Measurements from ENCODE around the gene APBB1IP.
A peak's percentile ranks its signal among the peaks of the same experiment; 100 is the strongest.

Gene APBB1IP

GRCh38 chr10:26528715-26529393 is 90.7 kb downstream of the APBB1IP start:
- Histone ChIP-seq H2BK5ac (ENCODE audit: low read depth, low read length, poor library complexity) (no peak overlapping the region), H3K23ac (ENCODE audit: low read length) (no peak overlapping the region), H3K4me1 (ENCODE audit: control insufficient read depth in 1 of 2, insufficient read depth in 2 of 2, low read length in 2 of 2) (peaks cover 6 to 9% of the 10 kb centered on the region in 2 experiments), H3K4me2 (ENCODE audit: low read length) (no peak overlapping the region), H4K8ac (ENCODE audit: low read depth, low read length) (no peak overlapping the region), H3K9me3 (ENCODE audit: insufficient read depth, low read depth, low read length) (no peaks in the 10 kb centered on the region), H3K4me3 (ENCODE audit: low read depth, low read length) (no peak overlapping the region), H3K14ac (ENCODE audit: low read length) (no peak overlapping the region), H3K27ac (ENCODE audit: low read depth, low read length) (no peak overlapping the region), H4K12ac (ENCODE audit: low read depth, low read length) (no peak overlapping the region), H3K9ac (ENCODE audit: low read length) (no peak overlapping the region), H3K79me2 (ENCODE audit: control insufficient read depth, insufficient read depth, low read length, poor library complexity) (peaks cover 1% of the 10 kb centered on the region), H2AK5ac (ENCODE audit: low read length) (no peak overlapping the region), H3K27me3 (ENCODE audit: insufficient read depth, low read length) (no peaks in the 10 kb centered on the region), H2BK12ac (ENCODE audit: low read length) (no peak overlapping the region), H3K18ac (ENCODE audit: low read length) (no peak overlapping the region), H3K4ac (ENCODE audit: low read depth, low read length) (no peak overlapping the region), H3K79me1 (ENCODE audit: low read length) (peaks cover 8% of the 10 kb centered on the region), H2BK120ac (ENCODE audit: insufficient read depth, low read length, poor library complexity) (no peak overlapping the region), H3K36me3 (ENCODE audit: control insufficient read depth in 1 of 2, insufficient read depth in 2 of 2, low read length in 2 of 2) (no peaks in the 10 kb centered on the region), H2AFZ (ENCODE audit: insufficient read depth, low read length, poor library complexity) (no peak overlapping the region), H4K91ac (ENCODE audit: low read depth, low read length) (no peak overlapping the region)
- WGBS (ENCODE audit: extremely low coverage, insufficient coverage, insufficient read length) = no CpG with 5 or more reads among the region's 10 CpGs
- no peak for DNase-seq

- Histone ChIP-seq H3K9ac (ENCODE audit: low read length) (no peak overlapping the region), H4K12ac (ENCODE audit: low read depth, low read length) (no peak overlapping the region), H3K4me1 (ENCODE audit: control insufficient read depth in 1 of 2, insufficient read depth in 2 of 2, low read length in 2 of 2) (no peaks in the 10 kb centered on the region), H3K9me3 (ENCODE audit: insufficient read depth, low read depth, low read length) (no peaks in the 10 kb centered on the region), H3K18ac (ENCODE audit: low read length) (no peak overlapping the region), H3K4ac (ENCODE audit: low read depth, low read length) (no peak overlapping the region), H3K79me1 (ENCODE audit: low read length) (no peaks in the 10 kb centered on the region), H4K8ac (ENCODE audit: low read depth, low read length) (no peak overlapping the region), H3K27ac (ENCODE audit: low read depth, low read length) (no peak overlapping the region), H4K91ac (ENCODE audit: low read depth, low read length) (no peak overlapping the region), H3K4me2 (ENCODE audit: low read length) (no peak overlapping the region), H3K4me3 (ENCODE audit: low read depth, low read length) (no peak overlapping the region), H2BK12ac (ENCODE audit: low read length) (no peak overlapping the region), H2BK5ac (ENCODE audit: low read depth, low read length, poor library complexity) (no peak overlapping the region), H3K27me3 (ENCODE audit: insufficient read depth, low read length) (no peaks in the 10 kb centered on the region), H3K14ac (ENCODE audit: low read length) (no peak overlapping the region), H3K23ac (ENCODE audit: low read length) (no peak overlapping the region), H3K79me2 (ENCODE audit: control insufficient read depth, insufficient read depth, low read length, poor library complexity) (no peaks in the 10 kb centered on the region), H2AFZ (ENCODE audit: insufficient read depth, low read length, poor library complexity) (no peak overlapping the region), H2BK120ac (ENCODE audit: insufficient read depth, low read length, poor library complexity) (no peak overlapping the region), H3K36me3 (ENCODE audit: control insufficient read depth in 1 of 2, insufficient read depth in 2 of 2, low read length in 2 of 2) (peaks cover 0 to 2% of the 10 kb centered on the region in 2 experiments), H2AK5ac (ENCODE audit: low read length) (no peak overlapping the region)
- no peak for DNase-seq
- WGBS (ENCODE audit: extremely low coverage, insufficient coverage, insufficient read length) = no CpG with 5 or more reads among the region's 7 CpGs
Measured at GRCh38 chr10:26534384-26534783, 96.2 kb downstream of the APBB1IP start.

GRCh38 chr10:26540601-26541000 is 102.5 kb downstream of the APBB1IP start:
- no peaks in the 10 kb centered on the region for H3K27me3 ChIP-seq (ENCODE audit: insufficient read depth, low read length)

DNA sequence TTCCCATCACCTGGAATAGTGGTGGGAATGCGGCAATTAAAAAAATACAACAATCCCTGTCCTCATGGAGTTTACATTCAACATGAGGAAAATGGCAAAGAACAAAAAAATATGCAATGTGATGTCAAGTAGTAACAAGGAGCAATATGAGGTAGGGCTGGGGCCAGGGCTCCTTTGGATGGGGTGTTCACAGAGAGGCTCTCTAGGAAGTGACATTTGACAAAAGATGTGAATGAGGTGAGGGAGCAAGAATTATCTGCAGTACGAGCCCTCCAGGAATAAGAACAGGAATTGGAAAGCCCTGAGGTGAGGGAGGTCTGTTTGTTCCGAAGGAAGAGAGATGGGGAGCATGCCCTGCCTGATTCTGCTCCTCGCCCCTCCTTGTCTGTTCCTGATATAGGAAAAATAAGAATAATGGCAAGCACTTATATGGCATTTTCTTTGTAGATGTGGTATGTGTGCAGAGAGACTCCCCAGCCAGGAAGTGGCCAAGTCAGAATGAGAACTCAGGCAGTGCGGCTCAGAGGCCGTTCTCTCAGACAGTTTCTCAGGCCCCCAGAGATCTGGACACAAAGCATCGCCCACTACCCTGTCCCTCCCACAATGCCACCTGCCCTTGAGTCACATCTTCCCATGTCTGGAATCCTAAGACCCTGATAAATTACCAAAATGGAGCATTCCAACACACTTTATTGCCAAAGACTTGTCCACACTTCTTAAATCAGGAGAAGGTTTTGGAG is 105.6 kb downstream of the APBB1IP start:
- H3K27me3 ChIP-seq (ENCODE audit: insufficient read depth, low read length) = no peaks in the 10 kb centered on the region
- H2AK5ac ChIP-seq (ENCODE audit: low read length) = no peak overlapping the region
- H4K91ac ChIP-seq (ENCODE audit: low read depth, low read length) = no peak overlapping the region
- H3K4ac ChIP-seq (ENCODE audit: low read depth, low read length) = no peak overlapping the region
- no peak overlapping the region for H4K12ac ChIP-seq (ENCODE audit: low read depth, low read length)
- H3K9me3 ChIP-seq (ENCODE audit: insufficient read depth, low read depth, low read length) = no peaks in the 10 kb centered on the region
- no peak overlapping the region for H3K27ac ChIP-seq (ENCODE audit: low read depth, low read length)
- no peak overlapping the region for H2AFZ ChIP-seq (ENCODE audit: insufficient read depth, low read length, poor library complexity)
- H2BK5ac ChIP-seq (ENCODE audit: low read depth, low read length, poor library complexity) = no peak overlapping the region
- H4K8ac ChIP-seq (ENCODE audit: low read depth, low read length) = no peak overlapping the region
- no peak overlapping the region for H3K9ac ChIP-seq (ENCODE audit: low read length)
- H3K79me2 ChIP-seq (ENCODE audit: control insufficient read depth, insufficient read depth, low read length, poor library complexity) = no peaks in the 10 kb centered on the region
- no CpG with 5 or more reads among the region's 7 CpGs for WGBS (ENCODE audit: extremely low coverage, insufficient coverage, insufficient read length)
- no peak overlapping the region for H3K14ac ChIP-seq (ENCODE audit: low read length)
- H3K79me1 ChIP-seq (ENCODE audit: low read length) = no peaks in the 10 kb centered on the region
- DNase-seq = no peak
- H3K4me3 ChIP-seq (ENCODE audit: low read depth, low read length) = no peak overlapping the region
- no peak overlapping the region for H3K4me2 ChIP-seq (ENCODE audit: low read length)
- peaks cover 0 to 4% of the 10 kb centered on the region in 2 experiments for H3K36me3 ChIP-seq (ENCODE audit: control insufficient read depth in 1 of 2, insufficient read depth in 2 of 2, low read length in 2 of 2)
- no peaks in the 10 kb centered on the region for H3K4me1 ChIP-seq (ENCODE audit: control insufficient read depth in 1 of 2, insufficient read depth in 2 of 2, low read length in 2 of 2)
- H2BK120ac ChIP-seq (ENCODE audit: insufficient read depth, low read length, poor library complexity) = no peak overlapping the region
- H3K18ac ChIP-seq (ENCODE audit: low read length) = no peak overlapping the region
- no peak overlapping the region for H3K23ac ChIP-seq (ENCODE audit: low read length)
- peak overlapping the region; percentile 9 for H2BK12ac ChIP-seq (ENCODE audit: low read length)

More at GRCh38 chr10:26540601-26541000, 102.5 kb downstream of the APBB1IP start:
- no peaks in the 10 kb centered on the region for H3K79me2 ChIP-seq (ENCODE audit: control insufficient read depth, insufficient read depth, low read length, poor library complexity)
- no peak overlapping the region for H4K12ac ChIP-seq (ENCODE audit: low read depth, low read length)
- no peak overlapping the region for H3K4ac ChIP-seq (ENCODE audit: low read depth, low read length)
- H2BK12ac ChIP-seq (ENCODE audit: low read length) = no peak overlapping the region
- no peak overlapping the region for H2AK5ac ChIP-seq (ENCODE audit: low read length)
- H3K4me3 ChIP-seq (ENCODE audit: low read depth, low read length) = no peak overlapping the region
- no peak overlapping the region for H2BK5ac ChIP-seq (ENCODE audit: low read depth, low read length, poor library complexity)
- H2BK120ac ChIP-seq (ENCODE audit: insufficient read depth, low read length, poor library complexity) = no peak overlapping the region
- WGBS (ENCODE audit: extremely low coverage, insufficient coverage, insufficient read length) = no CpG with 5 or more reads among the region's 5 CpGs
- H3K9ac ChIP-seq (ENCODE audit: low read length) = no peak overlapping the region
- no peak overlapping the region for H3K23ac ChIP-seq (ENCODE audit: low read length)
- H3K4me1 ChIP-seq (ENCODE audit: control insufficient read depth in 1 of 2, insufficient read depth in 2 of 2, low read length in 2 of 2) = no peaks in the 10 kb centered on the region
- no peak overlapping the region for H3K4me2 ChIP-seq (ENCODE audit: low read length)
- no peak overlapping the region for H4K91ac ChIP-seq (ENCODE audit: low read depth, low read length)
- H3K9me3 ChIP-seq (ENCODE audit: insufficient read depth, low read depth, low read length) = no peaks in the 10 kb centered on the region
- H3K36me3 ChIP-seq (ENCODE audit: control insufficient read depth in 1 of 2, insufficient read depth in 2 of 2, low read length in 2 of 2) = peaks cover 0 to 6% of the 10 kb centered on the region in 2 experiments
- H2AFZ ChIP-seq (ENCODE audit: insufficient read depth, low read length, poor library complexity) = no peak overlapping the region
- no peak overlapping the region for H3K18ac ChIP-seq (ENCODE audit: low read length)
- no peak overlapping the region for H4K8ac ChIP-seq (ENCODE audit: low read depth, low read length)
- no peak overlapping the region for H3K14ac ChIP-seq (ENCODE audit: low read length)
- H3K27ac ChIP-seq (ENCODE audit: low read depth, low read length) = no peak overlapping the region
- no peak for DNase-seq
- no peaks in the 10 kb centered on the region for H3K79me1 ChIP-seq (ENCODE audit: low read length)
